ENCODE data around the gene CLNK.
"Not testable (repeated sequence)": the region's sequence is repeated elsewhere in the genome, so short reads cannot be mapped to it uniquely, and the experiment has no call there.

The CLNK gene

GRCh38 chr4:10575414-10575813 lies 109.2 kb downstream of the CLNK start:
- H3K4me3 ChIP-seq (ENCODE audit: low read length in 2 of 2): no peak overlapping the region
- no peaks in the 10 kb centered on the region for H3K4me1 ChIP-seq (ENCODE audit: control insufficient read depth in 2 of 2, insufficient read depth in 2 of 2, low read length in 2 of 2)
- H3K36me3 ChIP-seq (ENCODE audit: control insufficient read depth in 2 of 2, insufficient read depth in 2 of 2, low read length in 2 of 2): no peaks in the 10 kb centered on the region
- H3K9me3 ChIP-seq (ENCODE audit: control insufficient read depth in 2 of 2, low read length in 2 of 2): no peaks in the 10 kb centered on the region
- no peaks in the 10 kb centered on the region for H3K27me3 ChIP-seq (ENCODE audit: control insufficient read depth in 2 of 2, insufficient read depth in 2 of 2, low read length in 2 of 2)
- H3K27ac ChIP-seq (ENCODE audit: low read depth in 2 of 2, low read length in 2 of 2): no peak overlapping the region
- H3K9ac ChIP-seq (ENCODE audit: low read depth in 1 of 2, low read length in 2 of 2): no peak overlapping the region

- H3K9me3 ChIP-seq (ENCODE audit: control insufficient read depth in 2 of 2, low read length in 2 of 2); H3K9ac ChIP-seq (ENCODE audit: low read depth in 1 of 2, low read length in 2 of 2); H3K36me3 ChIP-seq (ENCODE audit: control insufficient read depth in 2 of 2, insufficient read depth in 2 of 2, low read length in 2 of 2); H3K4me3 ChIP-seq (ENCODE audit: low read length in 2 of 2); H3K4me1 ChIP-seq (ENCODE audit: control insufficient read depth in 2 of 2, insufficient read depth in 2 of 2, low read length in 2 of 2); H3K27me3 ChIP-seq (ENCODE audit: control insufficient read depth in 2 of 2, insufficient read depth in 2 of 2, low read length in 2 of 2); H3K27ac ChIP-seq (ENCODE audit: low read depth in 2 of 2, low read length in 2 of 2): not testable (repeated sequence)
These were observed 110.0 kb downstream of the CLNK start for GRCh38 chr4:10574553-10574952.

GRCh38 chr4:10571909-10572308 lies 112.7 kb downstream of the CLNK start:
- Histone ChIP-seq H3K4me1 (ENCODE audit: control insufficient read depth in 2 of 2, insufficient read depth in 2 of 2, low read length in 2 of 2) (no peaks in the 10 kb centered on the region), H3K9ac (ENCODE audit: low read depth in 1 of 2, low read length in 2 of 2) (no peak overlapping the region), H3K27me3 (ENCODE audit: control insufficient read depth in 2 of 2, insufficient read depth in 2 of 2, low read length in 2 of 2) (no peaks in the 10 kb centered on the region), H3K9me3 (ENCODE audit: control insufficient read depth in 2 of 2, low read length in 2 of 2) (no peaks in the 10 kb centered on the region), H3K27ac (ENCODE audit: low read depth in 2 of 2, low read length in 2 of 2) (no peak overlapping the region), H3K4me3 (ENCODE audit: low read length in 2 of 2) (no peak overlapping the region), H3K36me3 (ENCODE audit: control insufficient read depth in 2 of 2, insufficient read depth in 2 of 2, low read length in 2 of 2) (no peaks in the 10 kb centered on the region)

GRCh38 chr4:10569491-10569890 lies 115.1 kb downstream of the CLNK start:
- no peak overlapping the region for H3K9ac ChIP-seq (ENCODE audit: low read depth in 1 of 2, low read length in 2 of 2)
- H3K4me3 ChIP-seq (ENCODE audit: low read length in 2 of 2): no peak overlapping the region
- no peak overlapping the region for H3K27ac ChIP-seq (ENCODE audit: low read depth in 2 of 2, low read length in 2 of 2)
- H3K4me1 ChIP-seq (ENCODE audit: control insufficient read depth in 2 of 2, insufficient read depth in 2 of 2, low read length in 2 of 2): no peaks in the 10 kb centered on the region
- H3K36me3 ChIP-seq (ENCODE audit: control insufficient read depth in 2 of 2, insufficient read depth in 2 of 2, low read length in 2 of 2): no peaks in the 10 kb centered on the region
- H3K27me3 ChIP-seq (ENCODE audit: control insufficient read depth in 2 of 2, insufficient read depth in 2 of 2, low read length in 2 of 2): no peaks in the 10 kb centered on the region
- no peaks in the 10 kb centered on the region for H3K9me3 ChIP-seq (ENCODE audit: control insufficient read depth in 2 of 2, low read length in 2 of 2)

GRCh38 chr4:10567766-10568165 lies 116.8 kb downstream of the CLNK start:
- Histone ChIP-seq H3K4me1 (ENCODE audit: control insufficient read depth in 2 of 2, insufficient read depth in 2 of 2, low read length in 2 of 2) (no peaks in the 10 kb centered on the region), H3K9me3 (ENCODE audit: control insufficient read depth in 2 of 2, low read length in 2 of 2) (no peaks in the 10 kb centered on the region), H3K27me3 (ENCODE audit: control insufficient read depth in 2 of 2, insufficient read depth in 2 of 2, low read length in 2 of 2) (no peaks in the 10 kb centered on the region), H3K4me3 (ENCODE audit: low read length in 2 of 2) (no peak overlapping the region), H3K36me3 (ENCODE audit: control insufficient read depth in 2 of 2, insufficient read depth in 2 of 2, low read length in 2 of 2) (no peaks in the 10 kb centered on the region), H3K27ac (ENCODE audit: low read depth in 2 of 2, low read length in 2 of 2) (no peak overlapping the region), H3K9ac (ENCODE audit: low read depth in 1 of 2, low read length in 2 of 2) (no peak overlapping the region)

- Histone ChIP-seq H3K4me3 (ENCODE audit: low read length in 2 of 2) (no peak overlapping the region), H3K27ac (ENCODE audit: low read depth in 2 of 2, low read length in 2 of 2) (no peak overlapping the region), H3K4me1 (ENCODE audit: control insufficient read depth in 2 of 2, insufficient read depth in 2 of 2, low read length in 2 of 2) (no peaks in the 10 kb centered on the region), H3K36me3 (ENCODE audit: control insufficient read depth in 2 of 2, insufficient read depth in 2 of 2, low read length in 2 of 2) (no peaks in the 10 kb centered on the region), H3K9ac (ENCODE audit: low read depth in 1 of 2, low read length in 2 of 2) (no peak overlapping the region), H3K27me3 (ENCODE audit: control insufficient read depth in 2 of 2, insufficient read depth in 2 of 2, low read length in 2 of 2) (no peaks in the 10 kb centered on the region), H3K9me3 (ENCODE audit: control insufficient read depth in 2 of 2, low read length in 2 of 2) (no peaks in the 10 kb centered on the region)
These were observed 119.3 kb downstream of the CLNK start for GRCh38 chr4:10565166-10565780.

GRCh38 chr4:10554694-10555093 lies 129.9 kb downstream of the CLNK start:
- Histone ChIP-seq H3K9me3 (ENCODE audit: control insufficient read depth in 2 of 2, low read length in 2 of 2) (no peaks in the 10 kb centered on the region), H3K27ac (ENCODE audit: low read depth in 2 of 2, low read length in 2 of 2) (no peak overlapping the region), H3K36me3 (ENCODE audit: control insufficient read depth in 2 of 2, insufficient read depth in 2 of 2, low read length in 2 of 2) (no peaks in the 10 kb centered on the region), H3K9ac (ENCODE audit: low read depth in 1 of 2, low read length in 2 of 2) (no peak overlapping the region), H3K27me3 (ENCODE audit: control insufficient read depth in 2 of 2, insufficient read depth in 2 of 2, low read length in 2 of 2) (no peaks in the 10 kb centered on the region), H3K4me1 (ENCODE audit: control insufficient read depth in 2 of 2, insufficient read depth in 2 of 2, low read length in 2 of 2) (no peaks in the 10 kb centered on the region), H3K4me3 (ENCODE audit: low read length in 2 of 2) (no peak overlapping the region)

GRCh38 chr4:10554121-10554520 lies 130.4 kb downstream of the CLNK start:
- Histone ChIP-seq H3K9me3 (ENCODE audit: control insufficient read depth in 2 of 2, low read length in 2 of 2) (no peaks in the 10 kb centered on the region), H3K36me3 (ENCODE audit: control insufficient read depth in 2 of 2, insufficient read depth in 2 of 2, low read length in 2 of 2) (no peaks in the 10 kb centered on the region), H3K27me3 (ENCODE audit: control insufficient read depth in 2 of 2, insufficient read depth in 2 of 2, low read length in 2 of 2) (no peaks in the 10 kb centered on the region), H3K4me3 (ENCODE audit: low read length in 2 of 2) (no peak overlapping the region), H3K9ac (ENCODE audit: low read depth in 1 of 2, low read length in 2 of 2) (no peak overlapping the region), H3K4me1 (ENCODE audit: control insufficient read depth in 2 of 2, insufficient read depth in 2 of 2, low read length in 2 of 2) (no peaks in the 10 kb centered on the region), H3K27ac (ENCODE audit: low read depth in 2 of 2, low read length in 2 of 2) (no peak overlapping the region)

- Histone ChIP-seq H3K27me3 (ENCODE audit: control insufficient read depth in 2 of 2, insufficient read depth in 2 of 2, low read length in 2 of 2) (no peaks in the 10 kb centered on the region), H3K36me3 (ENCODE audit: control insufficient read depth in 2 of 2, insufficient read depth in 2 of 2, low read length in 2 of 2) (no peaks in the 10 kb centered on the region), H3K4me1 (ENCODE audit: control insufficient read depth in 2 of 2, insufficient read depth in 2 of 2, low read length in 2 of 2) (no peaks in the 10 kb centered on the region), H3K4me3 (ENCODE audit: low read length in 2 of 2) (no peak overlapping the region), H3K9ac (ENCODE audit: low read depth in 1 of 2, low read length in 2 of 2) (no peak overlapping the region), H3K9me3 (ENCODE audit: control insufficient read depth in 2 of 2, low read length in 2 of 2) (no peaks in the 10 kb centered on the region), H3K27ac (ENCODE audit: low read depth in 2 of 2, low read length in 2 of 2) (no peak overlapping the region)
These were observed 131.8 kb downstream of the CLNK start for GRCh38 chr4:10552591-10553280.

- Histone ChIP-seq H3K9ac (ENCODE audit: low read depth in 1 of 2, low read length in 2 of 2) (no peak overlapping the region), H3K27ac (ENCODE audit: low read depth in 2 of 2, low read length in 2 of 2) (no peak overlapping the region)
These were observed 148.7 kb downstream of the CLNK start for GRCh38 chr4:10535912-10536311.

More at GRCh38 chr4:10535912-10536311, 148.7 kb downstream of the CLNK start:
- Histone ChIP-seq H3K4me1 (ENCODE audit: control insufficient read depth in 2 of 2, insufficient read depth in 2 of 2, low read length in 2 of 2) (no peaks in the 10 kb centered on the region), H3K36me3 (ENCODE audit: control insufficient read depth in 2 of 2, insufficient read depth in 2 of 2, low read length in 2 of 2) (no peaks in the 10 kb centered on the region), H3K27me3 (ENCODE audit: control insufficient read depth in 2 of 2, insufficient read depth in 2 of 2, low read length in 2 of 2) (no peaks in the 10 kb centered on the region), H3K9me3 (ENCODE audit: control insufficient read depth in 2 of 2, low read length in 2 of 2) (no peaks in the 10 kb centered on the region), H3K4me3 (ENCODE audit: low read length in 2 of 2) (no peak overlapping the region)

Measured in mucosa of rectum (tissue), 2 donors.